Upper lobe of left lung (tissue), 6 donors: ENCODE measurements around the gene EPHA4. TPM values are rescaled to one million over a fixed set of nuclear protein-coding genes. Genes with fewer than 3 reads are reported as not detected.

ENCODE experiments used
- ATAC-seq, 2 donors: fragments of 200-7000 bp; cut with Tn5 transposase; one replicate each; pipeline ENCODE4 v1.9.1; 2022; ENCODE audit warnings: mild to moderate bottlenecking in 2 of 2, moderate library complexity in 2 of 2; ENCODE audit not compliant: low FRiP score in 2 of 2
- DNase-seq, 2 donors: peaks; one replicate each; pipeline ENCODE4 v3.0.0-alpha.2; 2019 to 2020
- H3K27ac ChIP-seq, 4 donors: fragments of 200-600 bp; sonication (generic); one replicate each; pipeline ENCODE4 v1.5.1; 2016 to 2019
- H3K27me3 ChIP-seq, 4 donors: fragments of 200-600 bp; sonication (generic); one replicate each; pipeline ENCODE4 v1.5.1; 2017 to 2019
- H3K36me3 ChIP-seq, 4 donors: fragments of 200-600 bp; sonication (generic); one replicate each; pipeline ENCODE4 v1.5.1; 2016 to 2019
- H3K4me1 ChIP-seq, 4 donors: fragments of 200-600 bp; sonication (generic); one replicate each; pipeline ENCODE4 v1.5.1; 2018 to 2019
- H3K4me3 ChIP-seq, 4 donors: fragments of 200-600 bp; sonication (generic); one replicate each; pipeline ENCODE4 v1.5.1; 2017 to 2019; ENCODE audit warnings: mild to moderate bottlenecking in 2 of 4, moderate library complexity in 1 of 4
- H3K9me3 ChIP-seq, 4 donors: fragments of 200-600 bp; sonication (generic); one replicate each; pipeline ENCODE4 v1.5.1; 2018 to 2019
- CTCF ChIP-seq, 6 experiments: fragments of 450-650 bp in 4 of 6; fragments of 200-600 bp in 2 of 6; sonication (generic) in 2 of 6; IDR thresholded peaks; one replicate each; pipeline ENCODE4 v1.5.1; 2016 to 2019; ENCODE audit warnings: antibody characterized with exemption in 6 of 6
- EP300 ChIP-seq, 4 donors: sonication (generic); formaldehyde crosslinking; IDR thresholded peaks; one replicate each; pipeline ENCODE4 v1.5.1; 2017; ENCODE audit warnings: antibody characterized with exemption in 4 of 4, control low read depth in 2 of 4
- POLR2A ChIP-seq, 4 donors: fragments of 450-650 bp; IDR thresholded peaks; one replicate each; pipeline ENCODE4 v1.5.1; 2016 to 2017; ENCODE audit warnings: antibody characterized with exemption in 4 of 4, mild to moderate bottlenecking in 2 of 4
- POLR2AphosphoS5 ChIP-seq, 2 donors: sonication (generic); formaldehyde crosslinking; IDR thresholded peaks; one replicate each; pipeline ENCODE4 v1.5.1; 2017; ENCODE audit warnings: antibody characterized with exemption in 2 of 2
- WGBS, 2 donors: methylation state at CpG; one replicate each; pipeline ENCODE4 v1.1.5; 2017 to 2018; 5-methylcytosine and 5-hydroxymethylcytosine counted together
- total RNA-seq, 6 donors: library from RNA; depleted of rRNA in 4 of 6; stranded (reverse); fragments of >200 nt in 4 of 6; gene quantifications; one replicate each; pipeline versions ENCODE4 v1.1.0 to v1.2.1, GENCODE V29; 2016 to 2021
- donor health status: DM: no; HTN: no; CAD: no; lungs with moderate emphysema.
- donor health status: DM: no; HTN: yes; CAD: no; lungs with severe emphysema.

Gene EPHA4
- 10 to 100 TPM in 5 of 6 donors, 1 to 10 TPM in 1; 9.5 to 33.5 (median 22.3) TPM for total RNA-seq

GRCh38 chr2:221572219-221572820 lies at the start of gene EPHA4:
TSS of gene EPHA4 (minus strand) at chr2:221572304. CDS start at chr2:221572248, 56 bp downstream.
- Histone ChIP-seq H3K27ac (peak within 1 kb of the TSS; percentile 75 to 86 (median 80)), H3K4me1 (peaks cover 14 to 42% (median 20%) of the 10 kb centered on the region in 4 donors), H3K36me3 (no peaks in the 10 kb centered on the region), H3K9me3 (no peaks in the 10 kb centered on the region), H3K27me3 (peaks cover 0 to 9% (median 2%) of the 10 kb centered on the region in 4 donors), H3K4me3 (peak within 1 kb of the TSS; percentile 56 to 78 (median 62))
- peak in 3 of 6 experiments; percentile 13 to 34 (median 32) for TF ChIP-seq CTCF (IDR thresholded peaks at IDR 0.05)
- peak in 2 of 4 donors; percentile 59 to 78 for TF ChIP-seq POLR2A (IDR thresholded peaks at IDR 0.05)
- TF ChIP-seq POLR2AphosphoS5 (IDR thresholded peaks at IDR 0.05) = peak; percentile 6 to 88
- TF ChIP-seq EP300 (IDR thresholded peaks at IDR 0.05) = no peak
- ATAC-seq = peak; percentile 96
- DNase-seq = peak; percentile 86 to 97
- 0 to 1% methylated on average over 32 to 39 of the region's 55 CpGs for WGBS, 2 donors

- Histone ChIP-seq H3K4me1 (peaks cover 0 to 4% (median 0%) of the 10 kb centered on the region in 4 donors), H3K27ac (no peak overlapping the region), H3K27me3 (no peaks in the 10 kb centered on the region), H3K36me3 (no peaks in the 10 kb centered on the region), H3K4me3 (no peak overlapping the region), H3K9me3 (no peaks in the 10 kb centered on the region)
- 77 to 82% methylated on average over 2 of the region's 2 CpGs for WGBS, 2 donors
- DNase-seq = no peak
- ATAC-seq = no peak
- no peak for TF ChIP-seq CTCF (IDR thresholded peaks at IDR 0.05)
- no peak for TF ChIP-seq POLR2A (IDR thresholded peaks at IDR 0.05)
- no peak for TF ChIP-seq POLR2AphosphoS5 (IDR thresholded peaks at IDR 0.05)
Observed at GRCh38 chr2:221618007-221618406, 45.9 kb upstream of the EPHA4 start.

- H3K27me3 ChIP-seq = no peaks in the 10 kb centered on the region
- no peaks in the 10 kb centered on the region for H3K36me3 ChIP-seq
- no peaks in the 10 kb centered on the region for H3K9me3 ChIP-seq
- H3K27ac ChIP-seq = no peak overlapping the region
- no peak for ATAC-seq
- WGBS, 2 donors = 95% methylated on average over 13 of the region's 13 CpGs
- no peak overlapping the region for H3K4me3 ChIP-seq
- peaks cover 0 to 4% (median 0%) of the 10 kb centered on the region in 4 donors for H3K4me1 ChIP-seq
- TF ChIP-seq CTCF (IDR thresholded peaks at IDR 0.05) = no peak
- no peak for TF ChIP-seq POLR2AphosphoS5 (IDR thresholded peaks at IDR 0.05)
- no peak for TF ChIP-seq POLR2A (IDR thresholded peaks at IDR 0.05)
- no peak for TF ChIP-seq EP300 (IDR thresholded peaks at IDR 0.05)
- no peak for DNase-seq
Observed at GRCh38 chr2:221616561-221616960, 44.5 kb upstream of the EPHA4 start.

GRCh38 chr2:221614274-221614673 lies 42.2 kb upstream of the EPHA4 start:
- Histone ChIP-seq H3K27me3 (no peaks in the 10 kb centered on the region), H3K36me3 (no peaks in the 10 kb centered on the region), H3K27ac (peak overlapping the region in 1 of 4 donors; percentile 63), H3K4me1 (peaks cover 0 to 4% (median 0%) of the 10 kb centered on the region in 4 donors), H3K4me3 (peak overlapping the region in 1 of 4 donors; percentile 29), H3K9me3 (no peaks in the 10 kb centered on the region)
- peak in 1 of 2 donors; percentile 46 for ATAC-seq
- 40 to 53% methylated on average over 6 of the region's 6 CpGs for WGBS, 2 donors
- peak in 1 of 2 donors; percentile 63 for DNase-seq
- TF ChIP-seq EP300 (IDR thresholded peaks at IDR 0.05) (peak in 1 of 4 donors; percentile 20), POLR2AphosphoS5 (IDR thresholded peaks at IDR 0.05) (peak in 1 of 2 donors; percentile 25), POLR2A (IDR thresholded peaks at IDR 0.05) (peak in 1 of 4 donors; percentile 56), CTCF (IDR thresholded peaks at IDR 0.05) (no peak)
